IPS-NIHi11 (cell line): Measurements from ENCODE around the gene PFKP.

Experiments
- DNase-seq: peaks from one replicate; pipeline ENCODE4 v3.0.0; 2012; ENCODE audit warnings: mixed read lengths, low spot score

Gene PFKP

DNA sequence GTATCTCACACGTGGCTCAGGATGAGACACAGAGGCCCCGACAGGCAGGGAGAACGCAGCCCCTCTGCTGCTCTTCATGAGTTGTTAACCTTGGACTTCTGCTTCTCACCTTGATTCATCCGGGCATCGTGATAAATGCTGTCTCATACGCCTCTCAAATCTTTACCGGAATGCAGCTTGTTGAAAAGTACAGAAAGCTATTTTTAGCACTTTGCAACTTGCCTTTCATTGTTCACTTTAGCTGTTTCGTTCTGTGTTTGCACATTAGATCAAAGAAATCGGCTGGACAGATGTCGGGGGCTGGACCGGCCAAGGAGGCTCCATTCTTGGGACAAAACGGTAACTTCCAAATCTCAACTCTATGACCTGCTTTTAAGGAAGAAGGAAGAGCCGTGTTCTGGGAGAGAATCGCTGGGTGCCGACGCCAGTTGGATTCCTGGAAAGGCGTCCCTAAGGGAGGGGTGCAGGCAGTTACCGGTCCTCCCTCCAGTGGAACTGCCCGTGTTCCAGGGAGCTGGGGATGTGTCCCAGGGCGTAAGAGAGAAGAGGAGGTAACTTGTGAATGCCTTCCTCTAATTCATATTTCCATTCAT lies 49.3 kb downstream of the PFKP start:
- no peak for DNase-seq

DNA sequence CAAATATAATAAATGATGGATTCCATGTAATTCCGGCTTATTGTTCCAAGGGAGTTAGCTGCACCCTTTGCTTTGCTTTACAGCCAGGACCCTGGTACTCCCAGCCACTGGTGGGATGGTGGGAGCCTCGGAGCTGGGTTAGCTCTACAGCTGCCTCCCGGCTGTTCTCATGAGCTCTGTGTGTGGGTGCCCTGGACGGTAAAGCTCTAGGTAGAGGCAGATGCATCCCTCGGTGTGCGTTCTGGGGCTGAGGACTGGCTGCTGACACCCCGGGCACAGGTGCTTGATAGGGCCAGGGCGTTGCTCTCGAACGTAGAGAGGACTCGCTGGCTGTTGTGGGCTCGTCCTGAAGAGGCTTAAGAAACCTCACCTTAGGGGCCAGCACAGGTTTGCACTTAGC lies 50.1 kb downstream of the PFKP start:
- no peak for DNase-seq

DNA sequence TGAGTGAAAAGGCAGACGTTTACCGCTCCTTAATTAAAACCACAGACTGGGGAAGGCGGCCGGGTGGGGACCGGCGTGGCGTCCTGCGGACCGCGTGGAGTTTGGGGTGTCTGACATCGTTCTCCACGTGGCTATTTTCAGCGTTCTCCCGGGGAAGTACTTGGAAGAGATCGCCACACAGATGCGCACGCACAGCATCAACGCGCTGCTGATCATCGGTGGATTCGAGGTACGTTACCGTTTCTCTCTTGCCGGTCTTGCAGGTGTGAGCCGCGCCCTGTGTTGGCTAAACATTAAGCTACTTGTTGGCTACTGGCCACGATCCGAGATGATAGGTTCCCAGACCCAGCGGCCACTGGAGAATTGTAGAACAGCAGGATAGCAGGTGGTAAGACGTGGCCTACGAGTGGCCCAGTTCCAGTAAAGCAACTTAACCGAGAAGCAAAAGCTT lies 51.3 kb downstream of the PFKP start:
- no peak for DNase-seq

GRCh38 chr10:3119796-3120459 lies 52.6 kb downstream of the PFKP start:
- DNase-seq: peak; percentile 81

DNA sequence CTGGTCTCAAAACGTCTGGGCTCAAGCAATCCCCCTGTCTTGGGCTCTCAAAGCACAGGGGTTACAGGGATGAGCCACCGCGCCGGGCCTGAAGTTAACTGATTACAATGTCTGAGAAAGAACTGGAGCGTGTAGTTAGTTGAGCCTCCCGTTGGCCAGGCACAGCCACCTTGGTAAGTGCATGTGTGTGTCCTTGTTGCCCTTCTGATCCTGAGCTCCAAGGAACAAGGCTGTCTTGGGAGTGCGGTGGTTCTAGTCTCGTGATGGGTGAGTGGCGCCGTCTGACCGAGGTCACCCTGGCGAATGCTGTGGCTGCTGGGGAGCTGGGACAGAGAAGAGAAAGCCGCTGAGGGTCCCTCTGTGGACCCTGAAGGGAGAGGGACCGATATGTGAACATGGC lies 54.7 kb downstream of the PFKP start:
- no peak for DNase-seq

GRCh38 chr10:3122486-3123205 lies 55.3 kb downstream of the PFKP start:
- DNase-seq: no peak

GRCh38 chr10:3123571-3124411 lies 56.4 kb downstream of the PFKP start:
- no peak for DNase-seq

- DNase-seq: no peak
These were observed 57.2 kb downstream of the PFKP start for GRCh38 chr10:3124412-3125175.

- DNase-seq: no peak
These were observed 58.3 kb downstream of the PFKP start for GRCh38 chr10:3125527-3126170.

- DNase-seq: no peak
These were observed 58.9 kb downstream of the PFKP start for GRCh38 chr10:3126249-3126648.

DNA sequence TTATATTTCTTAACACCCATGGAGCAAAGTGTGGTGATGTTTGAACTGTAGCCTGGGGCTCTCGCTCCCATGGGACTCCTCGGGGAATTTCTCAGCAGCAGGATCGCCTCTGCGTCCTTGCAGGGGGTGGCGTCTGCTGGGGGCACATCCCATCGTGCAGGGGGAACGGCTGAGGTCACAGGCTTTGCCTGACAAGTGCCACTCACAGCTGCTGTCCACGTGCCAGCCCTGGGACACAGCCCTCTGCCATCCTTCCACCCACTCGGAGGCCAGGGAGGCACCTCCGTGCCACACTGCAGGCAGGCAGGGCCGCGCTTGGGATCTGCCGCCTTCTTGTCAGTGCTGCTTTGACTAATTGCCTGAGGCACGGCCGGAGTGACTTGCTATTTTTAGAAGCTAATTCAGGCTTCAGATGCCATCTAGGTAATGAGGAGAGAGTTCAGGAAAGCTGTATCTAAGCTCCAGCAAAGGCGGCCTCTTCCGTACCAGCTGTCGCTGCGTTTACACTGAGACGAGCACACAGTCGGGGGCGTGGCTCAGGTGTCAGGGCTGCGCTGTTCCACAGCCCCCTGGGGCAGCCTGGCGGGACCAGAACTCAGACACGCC lies 59.5 kb downstream of the PFKP start:
- no peak for DNase-seq

DNA sequence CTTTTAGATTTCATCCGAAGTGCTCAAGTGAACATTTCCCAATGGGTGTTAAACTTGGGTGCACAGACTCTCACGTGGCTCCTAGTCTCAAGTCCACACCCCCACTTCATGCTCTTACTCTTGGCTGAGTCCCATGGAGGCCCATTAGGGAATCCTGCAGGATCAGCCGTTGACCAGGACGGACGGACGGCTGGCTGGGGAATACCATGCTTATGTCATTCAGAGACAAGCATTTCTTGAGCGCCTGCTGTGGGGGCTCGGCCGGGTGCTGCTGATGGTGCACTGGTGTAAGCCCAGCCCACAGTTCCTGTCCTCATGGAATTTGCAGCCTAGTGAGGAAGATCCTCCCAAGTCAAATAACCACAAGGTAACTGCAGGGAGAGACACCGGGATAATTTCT lies 60.6 kb downstream of the PFKP start:
- no peak for DNase-seq

DNA sequence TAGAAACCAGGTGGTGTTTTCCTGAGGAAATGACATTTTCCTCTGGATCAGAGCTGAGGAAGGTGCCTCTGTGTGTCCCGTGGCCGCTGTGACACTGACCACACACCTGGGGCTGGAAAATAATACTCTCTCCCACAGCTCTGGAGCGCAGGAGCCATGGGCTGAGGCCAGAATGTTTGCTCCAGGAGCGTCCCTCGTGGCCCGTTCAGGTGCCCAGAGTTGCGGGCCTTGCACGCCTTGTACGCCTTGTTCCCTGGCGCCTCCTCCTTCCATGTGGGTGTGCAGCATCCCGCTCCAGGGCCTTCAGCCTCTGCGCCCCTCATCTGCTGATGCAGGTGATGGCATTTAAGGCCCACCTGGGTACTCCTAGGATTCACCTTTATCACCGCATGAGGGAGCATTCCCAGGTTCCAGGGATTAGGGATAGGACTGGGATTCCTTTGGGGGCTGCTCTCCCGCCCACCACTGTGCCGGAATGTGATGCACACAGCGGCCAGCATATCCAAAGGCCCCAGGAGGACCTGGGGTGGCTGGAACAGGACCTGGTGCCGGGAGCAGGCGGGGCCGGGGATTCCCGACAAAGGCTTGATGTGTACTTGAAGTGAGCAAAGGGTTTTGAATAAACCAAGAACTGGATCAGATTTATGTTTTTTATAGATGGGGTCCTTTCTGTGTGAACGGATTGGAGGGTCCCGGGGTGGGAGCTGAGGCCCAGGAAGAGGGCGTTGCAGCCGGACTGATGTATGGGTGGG lies 61.2 kb downstream of the PFKP start:
- DNase-seq: no peak

GRCh38 chr10:3129581-3130340 lies 62.4 kb downstream of the PFKP start:
- no peak for DNase-seq

- no peak for DNase-seq
These were observed 63.8 kb downstream of the PFKP start for GRCh38 chr10:3131098-3131497.

GRCh38 chr10:3132036-3133025 lies 65.0 kb downstream of the PFKP start:
- no peak for DNase-seq

DNA sequence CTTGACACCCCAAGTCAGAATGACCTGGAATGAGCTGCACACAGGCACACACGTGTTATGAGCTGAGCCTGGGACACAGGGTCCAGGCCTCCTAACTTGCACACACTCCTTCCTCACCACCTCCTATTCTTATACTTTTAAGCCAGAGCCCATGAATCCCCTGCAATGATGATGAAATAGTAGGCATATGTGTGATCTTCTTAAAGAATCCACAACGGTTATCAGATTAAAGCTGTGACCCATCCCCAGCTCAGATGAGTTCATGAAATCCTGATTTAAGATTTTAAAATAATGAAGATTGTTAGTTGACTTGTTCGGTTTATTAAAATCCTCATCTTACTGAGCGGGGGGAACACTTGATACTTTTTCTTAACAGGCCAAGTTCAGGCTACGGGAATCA lies 66.6 kb downstream of the PFKP start:
- DNase-seq: no peak

- no peak for DNase-seq
These were observed 67.7 kb downstream of the PFKP start for GRCh38 chr10:3135006-3135405.
